GM12878 (cell line): Measurements from ENCODE around the gene ABCD3. TPM values are rescaled to one million over a fixed set of nuclear protein-coding genes. Genes with fewer than 3 reads are reported as not detected.

Experiments
- ATAC-seq: fragments of 200-7000 bp; cut with Tn5 transposase; 3 replicates; pipeline ENCODE4 v1.9.1; 2020; ENCODE audit warnings: mild to moderate bottlenecking, moderate library complexity
- BruUV-seq: library from RNA; stranded (reverse); fragments of 400-500 nt; replicated peaks from 2 replicates; lab custom pipeline; 2021; lab: Mats Ljungman, UMichigan
- CTCF ChIA-PET: fragments of 300-600 bp; sonication (Branson Sonifier 250); formaldehyde crosslinking; extraction: SDS; loops from one replicate; lab custom pipeline; 2021; ENCODE audit warnings: inconsistent platforms; lab: Yijun Ruan, JAX
- POLR2A ChIA-PET: fragments of 350-600 bp; formaldehyde crosslinking; extraction: SDS; loops from one replicate; lab custom pipeline; 2021; ENCODE audit warnings: inconsistent platforms; lab: Charles Lee
- RAD21 ChIA-PET: fragments of 300-600 bp; sonication (Branson Sonifier 250); formaldehyde crosslinking; loops from one replicate; lab custom pipeline; 2023; ENCODE audit warnings: antibody characterized with exemption; ENCODE audit not compliant: unreplicated experiment; lab: Charles Lee
- SMC1A ChIA-PET: fragments of 300-600 bp; sonication (Branson Sonifier 250); formaldehyde crosslinking; loops from one replicate; lab custom pipeline; 2023; ENCODE audit not compliant: unreplicated experiment, uncharacterized antibody; lab: Charles Lee
- DNase-seq: peaks from one replicate; pipeline ENCODE4 v3.0.0-alpha.2; 2011; ENCODE audit warnings: low read depth, low spot score
- FAIRE-seq: peaks from 3 replicates; lab custom pipeline; 2011; peaks lifted over from hg19 to GRCh38; lab: Jason Lieb, UNC
- H2AFZ ChIP-seq: 2 replicates; pipeline ENCODE4 v1.6.0; 2011; ENCODE audit warnings: low read depth, low read length, control low read depth; ENCODE audit not compliant: control insufficient read depth
- H3K27ac ChIP-seq: 2 replicates; pipeline ENCODE4 v1.5.1; 2011; ENCODE audit warnings: control low read depth; ENCODE audit not compliant: control insufficient read depth, insufficient read depth
- H3K27me3 ChIP-seq, 2 experiments: replicated peaks in 1 of 2; 2 replicates each; pipeline versions ENCODE4 v1.6.0 to v1.6.1; 2011; ENCODE audit warnings: low read length in 1 of 2; ENCODE audit not compliant: control insufficient read depth in 2 of 2, insufficient read depth in 2 of 2
- H3K36me3 ChIP-seq, 2 experiments: 2 replicates each; pipeline ENCODE4 v1.5.1; 2011; ENCODE audit warnings: low read length in 1 of 2; ENCODE audit not compliant: control insufficient read depth in 2 of 2, insufficient read depth in 2 of 2
- H3K4me1 ChIP-seq: 2 replicates; pipeline ENCODE4 v1.6.1; 2011; ENCODE audit warnings: mild to moderate bottlenecking, low read length, moderate library complexity, mixed read lengths; ENCODE audit not compliant: control insufficient read depth, insufficient read depth
- H3K4me2 ChIP-seq: 2 replicates; pipeline ENCODE4 v1.6.0; 2011; ENCODE audit warnings: control low read depth; ENCODE audit not compliant: control insufficient read depth, insufficient read depth
- H3K4me3 ChIP-seq: fragments of 200-600 bp; sonication (generic); 2 replicates; pipeline ENCODE4 v1.5.1; 2016
- H3K79me2 ChIP-seq: 2 replicates; pipeline ENCODE4 v1.6.0; 2011; ENCODE audit warnings: low read length; ENCODE audit not compliant: control insufficient read depth, insufficient read depth
- H3K9ac ChIP-seq: 2 replicates; pipeline ENCODE4 v1.8.0; 2011; ENCODE audit warnings: low read length, control low read depth, mixed read lengths; ENCODE audit not compliant: control insufficient read depth, insufficient read depth
- H3K9me3 ChIP-seq: replicated peaks from 3 replicates; pipeline ENCODE4 v1.5.1; 2011; ENCODE audit warnings: mild to moderate bottlenecking, low read length; ENCODE audit not compliant: control insufficient read depth, insufficient read depth
- H4K20me1 ChIP-seq: 2 replicates; pipeline ENCODE4 v1.6.0; 2011; ENCODE audit not compliant: control insufficient read depth, insufficient read depth
- CUX1 ChIP-seq: IDR thresholded peaks from 2 replicates; pipeline ENCODE4 v1.6.1; 2012; ENCODE audit warnings: improper control_type of control experiment, low read depth, low read length; ENCODE audit not compliant: insufficient replicate concordance
- EZH2 ChIP-seq: IDR thresholded peaks from 2 replicates; pipeline ENCODE4 v1.6.1; 2012; ENCODE audit warnings: low read depth, mild to moderate bottlenecking, control low read depth, inconsistent platforms, low read length, borderline replicate concordance; ENCODE audit not compliant: control insufficient read depth
- MAX ChIP-seq: IDR thresholded peaks from 2 replicates; pipeline ENCODE4 v1.6.1; 2012; ENCODE audit warnings: low read depth, low read length, improper control_type of control experiment
- NFYB ChIP-seq: IDR thresholded peaks from 2 replicates; pipeline ENCODE4 v1.6.1; 2011; ENCODE audit warnings: low read depth, mild to moderate bottlenecking, low read length, improper control_type of control experiment, moderate library complexity; ENCODE audit not compliant: insufficient read depth
- RAD21 ChIP-seq: IDR thresholded peaks from 2 replicates; pipeline ENCODE4 v1.6.1; 2011; ENCODE audit warnings: mild to moderate bottlenecking, low read depth, low read length, moderate library complexity; ENCODE audit not compliant: insufficient read depth
- RBBP5 ChIP-seq: fragments of 200-600 bp; sonication (generic); conservative IDR thresholded peaks from 2 replicates; pipeline ENCODE4 v1.6.1; 2016
- SMAD1 ChIP-seq: fragments of 450-650 bp; IDR thresholded peaks from 2 replicates; pipeline ENCODE4 v1.6.1; 2018; ENCODE audit warnings: mild to moderate bottlenecking, low read depth; ENCODE audit not compliant: partially characterized antibody
- SREBF1 ChIP-seq: IDR thresholded peaks from 2 replicates; pipeline ENCODE4 v1.6.1; 2012; ENCODE audit warnings: mild to moderate bottlenecking, low read length
- SRF ChIP-seq, 2 experiments: IDR thresholded peaks; 2 replicates each; pipeline ENCODE4 v1.6.1; 2011; ENCODE audit warnings: low read depth in 2 of 2, low read length in 2 of 2, mild to moderate bottlenecking in 1 of 2, moderate library complexity in 1 of 2
- SUPT20H ChIP-seq: IDR thresholded peaks from 2 replicates; pipeline ENCODE4 v1.6.1; 2011; ENCODE audit warnings: low read depth, mild to moderate bottlenecking, low read length, moderate library complexity, borderline replicate concordance; ENCODE audit not compliant: control insufficient read depth
- WGBS: methylation state at CpG from one replicate; pipeline ENCODE4 v1.1.6; 2016; ENCODE audit warnings: low lambda C conversion rate; ENCODE audit not compliant: insufficient replicate concordance, insufficient coverage; ENCODE audit errors: missing lambda C conversion rate; 5-methylcytosine and 5-hydroxymethylcytosine counted together
- in situ Hi-C: fragments of 300-500 bp; cut with MboI; formaldehyde crosslinking; loops from 9 replicates; pipeline ENCODE4 v1.14.3; 2018; ENCODE audit warnings: mixed read lengths
- intact Hi-C: fragments of 100-400 bp; cut with micrococcal nuclease; formaldehyde crosslinking; loops from one replicate; pipeline ENCODE4 v1.14.2; 2022; ENCODE audit not compliant: unreplicated experiment
- polyA plus RNA-seq, 11 experiments: library from polyadenylated mRNA; depleted of rRNA in 4 of 11; unstranded in 6 of 11; stranded (reverse) in 5 of 11; fragments of >200 nt; fragmentation: Nextera tagmentation in 4 of 11; fragmentation: Illumina TruSeq in 1 of 11; extraction: Ambion mirVana in 4 of 11; extraction: Trizol in 1 of 11; gene quantifications; 1 replicate in 1 of 11; 2 replicates in 10 of 11; pipeline versions ENCODE4 v1.2.1 to v1.2.3, GENCODE V29; 2011 to 2016; ENCODE audit warnings: inconsistent platforms in 2 of 11, missing spikeins in 2 of 11, low read depth in 1 of 11
- total RNA-seq, 4 experiments: library from RNA; depleted of rRNA in 3 of 4; stranded (reverse); fragments of >200 nt in 3 of 4; fragmentation: Illumina TruSeq in 1 of 4; extraction: Trizol in 1 of 4; gene quantifications; 2 replicates each; pipeline versions ENCODE4 v1.2.1 to v1.2.3, GENCODE V29; 2013 to 2021
- TF ChIP-seq, protein P1 (sequence below): fragments of 450-650 bp; IDR thresholded peaks from 2 replicates; pipeline ENCODE4 v1.6.1; 2017; ENCODE audit warnings: mild to moderate bottlenecking, low read depth, inconsistent platforms; ENCODE audit not compliant: poor library complexity, severe bottlenecking
- TF ChIP-seq, protein P2 (sequence below): fragments of 450-650 bp; IDR thresholded peaks from 2 replicates; pipeline ENCODE4 v1.6.1; 2016; ENCODE audit warnings: mild to moderate bottlenecking

ABCD3 gene
- total and polyA plus RNA-seq, 10 of the 15 experiments (the other 5 are each of a cell fraction or from before 2014, with no cell fraction given): 15.1 to 40.2 (median 24.1) TPM

GRCh38 chr1:94398356-94398755, 19.8 kb upstream of the ABCD3 start:
- ChIA-PET POLR2A (no interaction called here), SMC1A (no interaction called here), CTCF (no interaction called here), RAD21 (no interaction called here)
- Histone ChIP-seq H4K20me1 (no peaks in the 10 kb centered on the region), H3K4me1 (no peaks in the 10 kb centered on the region), H3K4me2 (no peak overlapping the region), H3K36me3 (no peaks in the 10 kb centered on the region), H3K27ac (no peak overlapping the region), H3K9me3 (no peaks in the 10 kb centered on the region), H3K27me3 (no peaks in the 10 kb centered on the region; a peak in 1 of 4 replicates), H2AFZ (no peak overlapping the region), H3K79me2 (no peaks in the 10 kb centered on the region), H3K4me3 (no peak overlapping the region), H3K9ac (no peak overlapping the region)
- FAIRE-seq: no peak
- intact Hi-C loops (no loop called here), in situ Hi-C loops (no loop called here)
- no peak for ATAC-seq
- BruUV-seq: no TSS peak
- no peak for DNase-seq
- 34% methylated on average over 5 of the region's 5 CpGs for WGBS
- TF ChIP-seq SRF (IDR thresholded peaks at IDR 0.05; ENCODE audit: low read depth in 2 of 2, low read length in 2 of 2) (no peak), CUX1 (no peak), RBBP5 (no peak), EZH2 (no peak), RAD21 (no peak), SUPT20H (no peak), SMAD1 (no peak), MAX (no peak), SREBF1 (no peak), NFYB (no peak)
- TF ChIP-seq, protein P1, sequence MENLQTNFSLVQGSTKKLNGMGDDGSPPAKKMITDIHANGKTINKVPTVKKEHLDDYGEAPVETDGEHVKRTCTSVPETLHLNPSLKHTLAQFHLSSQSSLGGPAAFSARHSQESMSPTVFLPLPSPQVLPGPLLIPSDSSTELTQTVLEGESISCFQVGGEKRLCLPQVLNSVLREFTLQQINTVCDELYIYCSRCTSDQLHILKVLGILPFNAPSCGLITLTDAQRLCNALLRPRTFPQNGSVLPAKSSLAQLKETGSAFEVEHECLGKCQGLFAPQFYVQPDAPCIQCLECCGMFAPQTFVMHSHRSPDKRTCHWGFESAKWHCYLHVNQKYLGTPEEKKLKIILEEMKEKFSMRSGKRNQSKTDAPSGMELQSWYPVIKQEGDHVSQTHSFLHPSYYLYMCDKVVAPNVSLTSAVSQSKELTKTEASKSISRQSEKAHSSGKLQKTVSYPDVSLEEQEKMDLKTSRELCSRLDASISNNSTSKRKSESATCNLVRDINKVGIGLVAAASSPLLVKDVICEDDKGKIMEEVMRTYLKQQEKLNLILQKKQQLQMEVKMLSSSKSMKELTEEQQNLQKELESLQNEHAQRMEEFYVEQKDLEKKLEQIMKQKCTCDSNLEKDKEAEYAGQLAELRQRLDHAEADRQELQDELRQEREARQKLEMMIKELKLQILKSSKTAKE: no peak
- TF ChIP-seq, protein P2, sequence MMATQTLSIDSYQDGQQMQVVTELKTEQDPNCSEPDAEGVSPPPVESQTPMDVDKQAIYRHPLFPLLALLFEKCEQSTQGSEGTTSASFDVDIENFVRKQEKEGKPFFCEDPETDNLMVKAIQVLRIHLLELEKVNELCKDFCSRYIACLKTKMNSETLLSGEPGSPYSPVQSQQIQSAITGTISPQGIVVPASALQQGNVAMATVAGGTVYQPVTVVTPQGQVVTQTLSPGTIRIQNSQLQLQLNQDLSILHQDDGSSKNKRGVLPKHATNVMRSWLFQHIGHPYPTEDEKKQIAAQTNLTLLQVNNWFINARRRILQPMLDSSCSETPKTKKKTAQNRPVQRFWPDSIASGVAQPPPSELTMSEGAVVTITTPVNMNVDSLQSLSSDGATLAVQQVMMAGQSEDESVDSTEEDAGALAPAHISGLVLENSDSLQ: no peak
